ENCODE data around the gene ZNF385D.

DNA sequence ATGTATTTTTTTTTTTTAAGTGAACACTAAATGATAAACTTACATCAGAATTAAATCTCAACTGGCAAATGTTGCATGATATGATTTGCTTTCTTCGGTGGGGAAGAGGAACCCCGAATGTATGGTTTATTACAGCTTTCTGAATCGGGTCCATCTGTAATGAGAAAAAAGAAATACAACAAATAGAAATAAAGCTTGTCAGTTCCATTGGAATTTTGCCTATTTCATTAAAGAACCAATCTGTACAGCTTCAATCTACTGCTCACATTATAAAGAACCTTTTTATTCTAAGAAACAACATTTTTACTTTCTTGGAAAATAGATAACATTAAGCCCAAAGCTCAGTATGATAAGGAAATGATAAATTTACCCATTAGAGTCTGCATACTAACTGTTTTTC lies 186.5 kb downstream of the ZNF385D start:
- TF ChIP-seq, protein P1, sequence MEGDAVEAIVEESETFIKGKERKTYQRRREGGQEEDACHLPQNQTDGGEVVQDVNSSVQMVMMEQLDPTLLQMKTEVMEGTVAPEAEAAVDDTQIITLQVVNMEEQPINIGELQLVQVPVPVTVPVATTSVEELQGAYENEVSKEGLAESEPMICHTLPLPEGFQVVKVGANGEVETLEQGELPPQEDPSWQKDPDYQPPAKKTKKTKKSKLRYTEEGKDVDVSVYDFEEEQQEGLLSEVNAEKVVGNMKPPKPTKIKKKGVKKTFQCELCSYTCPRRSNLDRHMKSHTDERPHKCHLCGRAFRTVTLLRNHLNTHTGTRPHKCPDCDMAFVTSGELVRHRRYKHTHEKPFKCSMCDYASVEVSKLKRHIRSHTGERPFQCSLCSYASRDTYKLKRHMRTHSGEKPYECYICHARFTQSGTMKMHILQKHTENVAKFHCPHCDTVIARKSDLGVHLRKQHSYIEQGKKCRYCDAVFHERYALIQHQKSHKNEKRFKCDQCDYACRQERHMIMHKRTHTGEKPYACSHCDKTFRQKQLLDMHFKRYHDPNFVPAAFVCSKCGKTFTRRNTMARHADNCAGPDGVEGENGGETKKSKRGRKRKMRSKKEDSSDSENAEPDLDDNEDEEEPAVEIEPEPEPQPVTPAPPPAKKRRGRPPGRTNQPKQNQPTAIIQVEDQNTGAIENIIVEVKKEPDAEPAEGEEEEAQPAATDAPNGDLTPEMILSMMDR (IDR thresholded peaks at IDR 0.05): no peak
- no peak for TF ChIP-seq POLR2AphosphoS5 (IDR thresholded peaks at IDR 0.05; ENCODE audit: low read depth, low read length)
